HepG2 (cell line): ENCODE data around the gene SH3BGRL2. TPM values are rescaled to one million over a fixed set of nuclear protein-coding genes. Genes with fewer than 3 reads are reported as not detected.

ENCODE experiments used
- ADNP ChIP-seq: sonication (generic); formaldehyde crosslinking; IDR thresholded peaks from 2 replicates; pipeline ENCODE4 v1.4.0; 2020; ENCODE audit warnings: missing genetic modification reagents
- GTF2F1 ChIP-seq: fragments of 150-350 bp; IDR thresholded peaks from 2 replicates; pipeline ENCODE4 v1.6.1; 2014; ENCODE audit warnings: low read length
- GTF3A ChIP-seq: sonication (generic); formaldehyde crosslinking; conservative IDR thresholded peaks from 2 replicates; pipeline ENCODE4 v1.4.0; 2020; ENCODE audit warnings: mild to moderate bottlenecking, missing genetic modification reagents
- HMG20B ChIP-seq: conservative IDR thresholded peaks from 2 replicates; pipeline ENCODE4 v1.6.1; 2016; ENCODE audit warnings: missing genetic modification reagents, missing compliant biosample characterization
- IRF9 ChIP-seq: sonication (generic); formaldehyde crosslinking; IDR thresholded peaks from 2 replicates; pipeline ENCODE4 v1.8.0; 2022; ENCODE audit warnings: missing genetic modification reagents, mild to moderate bottlenecking, borderline replicate concordance
- MED1 ChIP-seq: sonication (generic); formaldehyde crosslinking; IDR thresholded peaks from 2 replicates; pipeline ENCODE4 v1.4.0; 2020; ENCODE audit warnings: missing genetic modification reagents
- NFIC ChIP-seq: IDR thresholded peaks from 2 replicates; pipeline ENCODE4 v1.6.1; 2012; ENCODE audit warnings: mild to moderate bottlenecking, low read length, inconsistent platforms
- NR2F1 ChIP-seq, 2 experiments: fragments of 450-650 bp in 1 of 2; formaldehyde crosslinking in 1 of 2; IDR thresholded peaks; 2 replicates each; pipeline versions ENCODE4 v1.5.0 to v1.6.1; 2016 to 2020; ENCODE audit warnings: mild to moderate bottlenecking in 1 of 2, missing compliant biosample characterization in 1 of 2, missing genetic modification reagents in 1 of 2, moderate library complexity in 1 of 2
- PLRG1 ChIP-seq: fragments of 450-650 bp; conservative IDR thresholded peaks from 2 replicates; pipeline ENCODE4 v1.6.1; 2016
- POLR2AphosphoS2 ChIP-seq: IDR thresholded peaks from 2 replicates; pipeline ENCODE4 v1.6.1; 2011; ENCODE audit warnings: low read depth, low read length, improper control_type of control experiment
- SMAD3 ChIP-seq: sonication (generic); formaldehyde crosslinking; IDR thresholded peaks from 2 replicates; pipeline ENCODE4 v1.4.0; 2020; ENCODE audit warnings: missing genetic modification reagents
- SOX6 ChIP-seq, 2 experiments: fragments of 450-650 bp in 1 of 2; sonication (generic) in 1 of 2; formaldehyde crosslinking in 1 of 2; IDR thresholded peaks; 2 replicates each; pipeline versions ENCODE4 v1.4.0 to v1.6.1; 2017 to 2020; ENCODE audit warnings: antibody characterized with exemption in 1 of 2, mild to moderate bottlenecking in 1 of 2, missing genetic modification reagents in 1 of 2
- THAP11 ChIP-seq: IDR thresholded peaks from 2 replicates; pipeline ENCODE4 v1.6.1; 2016; ENCODE audit warnings: missing biosample characterization, missing genetic modification reagents
- ZMYM2 ChIP-seq: sonication (generic); formaldehyde crosslinking; IDR thresholded peaks from 2 replicates; pipeline ENCODE4 v1.8.0; 2022; ENCODE audit warnings: mild to moderate bottlenecking, missing genetic modification reagents
- ZNF331 ChIP-seq: sonication (generic); formaldehyde crosslinking; IDR thresholded peaks from 2 replicates; pipeline ENCODE4 v1.4.0; 2020; ENCODE audit warnings: missing genetic modification reagents
- ZNF460 ChIP-seq: sonication (generic); formaldehyde crosslinking; IDR thresholded peaks from 2 replicates; pipeline ENCODE4 v1.5.1; 2020; ENCODE audit warnings: missing genetic modification reagents, mild to moderate bottlenecking, borderline replicate concordance
- ZNF674 ChIP-seq: sonication (generic); formaldehyde crosslinking; IDR thresholded peaks from 2 replicates; pipeline ENCODE4 v1.5.0; 2020; ENCODE audit warnings: low read depth, mild to moderate bottlenecking, missing genetic modification reagents
- ZNF761 ChIP-seq: sonication (generic); formaldehyde crosslinking; conservative IDR thresholded peaks from 2 replicates; pipeline ENCODE4 v1.4.0; 2020; ENCODE audit warnings: mild to moderate bottlenecking, missing genetic modification reagents
- ZSCAN9 ChIP-seq: IDR thresholded peaks from 2 replicates; pipeline ENCODE4 v1.6.1; 2016; ENCODE audit warnings: borderline replicate concordance
- ZZZ3 ChIP-seq: sonication (generic); formaldehyde crosslinking; IDR thresholded peaks from 2 replicates; pipeline ENCODE4 v1.4.0; 2020; ENCODE audit warnings: missing genetic modification reagents, mild to moderate bottlenecking, borderline replicate concordance
- polyA plus RNA-seq, 8 experiments: library from polyadenylated mRNA; depleted of rRNA in 3 of 8; stranded (reverse) in 7 of 8; unstranded in 1 of 8; fragments of >200 nt; fragmentation: Illumina TruSeq in 4 of 8; extraction: Trizol in 4 of 8; gene quantifications; 2 replicates each; pipeline versions ENCODE4 v1.2.1 to v1.2.3, GENCODE V29; 2011 to 2016; ENCODE audit warnings: low read depth in 4 of 8, missing spikeins in 1 of 8, mixed read lengths in 1 of 8; ENCODE audit not compliant: insufficient read depth in 1 of 8
- total RNA-seq, 5 experiments: library from RNA; depleted of rRNA; stranded (reverse); fragments of >200 nt; fragmentation: Illumina TruSeq; extraction: Trizol; gene quantifications; 2 replicates each; pipeline ENCODE4 v1.2.3, GENCODE V29; 2016; ENCODE audit warnings: low read depth in 1 of 5
- TF ChIP-seq, protein P1 (sequence below): sonication (generic); formaldehyde crosslinking; IDR thresholded peaks from 2 replicates; pipeline ENCODE4 v1.5.1; 2020; ENCODE audit warnings: mild to moderate bottlenecking, missing genetic modification reagents
- TF ChIP-seq, protein P2 (sequence below): sonication (generic); formaldehyde crosslinking; IDR thresholded peaks from 2 replicates; pipeline ENCODE4 v1.5.0; 2020; ENCODE audit warnings: missing genetic modification reagents
- TF ChIP-seq, protein P3 (sequence below): sonication (generic); formaldehyde crosslinking; IDR thresholded peaks from 2 replicates; pipeline ENCODE4 v1.4.0; 2020; ENCODE audit warnings: missing genetic modification reagents, low read depth, mild to moderate bottlenecking, borderline replicate concordance

The SH3BGRL2 gene
- total and polyA plus RNA-seq, 2 of the 13 experiments (the other 11 are each of a cell fraction or from before 2014, with no cell fraction given), result 10.9 to 28.8 TPM

DNA sequence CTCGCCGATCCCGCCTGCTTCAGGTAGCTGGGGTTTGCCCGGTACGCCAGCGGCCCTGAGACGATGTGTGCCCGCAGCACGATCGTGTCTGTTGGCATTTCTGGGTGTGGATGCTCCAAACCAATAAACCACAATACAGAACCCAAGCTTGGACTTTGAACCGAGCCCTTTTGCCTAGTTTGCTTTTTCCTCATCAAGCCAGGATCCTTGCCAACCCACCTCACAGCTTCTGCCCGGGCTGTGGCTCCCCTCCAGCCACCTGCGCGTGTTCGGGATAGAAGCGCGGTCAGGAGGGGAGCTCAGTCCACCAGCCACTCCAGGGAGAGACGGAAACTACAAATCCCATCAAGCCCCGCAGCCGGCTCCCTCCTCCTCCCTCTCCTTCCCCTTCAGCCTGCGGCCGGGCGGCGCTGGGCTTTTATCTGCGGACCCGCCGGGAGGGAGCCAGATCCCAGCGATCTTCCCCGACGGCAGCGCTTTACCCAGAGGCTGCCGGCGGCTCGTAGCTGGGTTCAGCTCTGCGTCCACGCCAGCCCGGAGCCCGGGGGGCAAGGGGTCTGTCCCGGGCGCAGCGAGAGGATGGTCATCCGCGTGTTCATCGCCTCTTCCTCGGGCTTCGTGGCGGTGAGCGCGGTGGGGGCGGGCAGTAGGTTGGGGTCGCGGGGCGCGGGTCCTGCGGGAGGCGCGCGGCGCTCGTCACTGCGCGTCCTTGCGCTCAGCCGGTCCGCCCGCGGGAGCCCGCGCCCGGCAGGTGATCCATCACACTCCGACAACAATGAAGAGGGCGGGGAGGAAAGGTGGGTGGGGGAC lies at the start of gene SH3BGRL2 (continued):
- TF ChIP-seq ZZZ3 (CRISPR knock-in tag) (0 out of 2 replicates have a peak, but pooled peaks have one; percentile 28), ZNF460 (peak; percentile 29; the same call in 1 of the 2 replicates), IRF9 (CRISPR knock-in tag) (peak; percentile 23; the same call in 1 of the 2 replicates), MED1 (peak; percentile 58), POLR2AphosphoS2 (no peak), NR2F1 (CRISPR knock-in tag; IDR thresholded peaks at IDR 0.05) (peak in 1 of 2 experiments; percentile 6; a peak in 1 of 4 replicates), SMAD3 (CRISPR knock-in tag) (0 out of 2 replicates have a peak, but pooled peaks have one; percentile 31), ZNF331 (peak; percentile 76), GTF2F1 (no peak), ZNF674 (CRISPR knock-in tag) (no peak), NFIC (0 out of 2 replicates have a peak, but pooled peaks have one; percentile 15), SOX6 (IDR thresholded peaks at IDR 0.05) (no peak), SOX6 (CRISPR knock-in tag; IDR thresholded peaks at IDR 0.05) (peak; percentile 62), PLRG1 (no peak), THAP11 (peak; percentile 99), ZNF761 (CRISPR knock-in tag) (peak; percentile 74; the same call in 1 of the 2 replicates), ZSCAN9 (peak; percentile 47; the same call in 1 of the 2 replicates), GTF3A (CRISPR knock-in tag) (0 out of 2 replicates have a peak, but pooled peaks have one; percentile 25), ADNP (CRISPR knock-in tag) (no peak), HMG20B (0 out of 2 replicates have a peak, but pooled peaks have one; percentile 7), ZMYM2 (CRISPR knock-in tag) (peak; percentile 68; the same call in 1 of the 2 replicates)
- TF ChIP-seq, protein P1, sequence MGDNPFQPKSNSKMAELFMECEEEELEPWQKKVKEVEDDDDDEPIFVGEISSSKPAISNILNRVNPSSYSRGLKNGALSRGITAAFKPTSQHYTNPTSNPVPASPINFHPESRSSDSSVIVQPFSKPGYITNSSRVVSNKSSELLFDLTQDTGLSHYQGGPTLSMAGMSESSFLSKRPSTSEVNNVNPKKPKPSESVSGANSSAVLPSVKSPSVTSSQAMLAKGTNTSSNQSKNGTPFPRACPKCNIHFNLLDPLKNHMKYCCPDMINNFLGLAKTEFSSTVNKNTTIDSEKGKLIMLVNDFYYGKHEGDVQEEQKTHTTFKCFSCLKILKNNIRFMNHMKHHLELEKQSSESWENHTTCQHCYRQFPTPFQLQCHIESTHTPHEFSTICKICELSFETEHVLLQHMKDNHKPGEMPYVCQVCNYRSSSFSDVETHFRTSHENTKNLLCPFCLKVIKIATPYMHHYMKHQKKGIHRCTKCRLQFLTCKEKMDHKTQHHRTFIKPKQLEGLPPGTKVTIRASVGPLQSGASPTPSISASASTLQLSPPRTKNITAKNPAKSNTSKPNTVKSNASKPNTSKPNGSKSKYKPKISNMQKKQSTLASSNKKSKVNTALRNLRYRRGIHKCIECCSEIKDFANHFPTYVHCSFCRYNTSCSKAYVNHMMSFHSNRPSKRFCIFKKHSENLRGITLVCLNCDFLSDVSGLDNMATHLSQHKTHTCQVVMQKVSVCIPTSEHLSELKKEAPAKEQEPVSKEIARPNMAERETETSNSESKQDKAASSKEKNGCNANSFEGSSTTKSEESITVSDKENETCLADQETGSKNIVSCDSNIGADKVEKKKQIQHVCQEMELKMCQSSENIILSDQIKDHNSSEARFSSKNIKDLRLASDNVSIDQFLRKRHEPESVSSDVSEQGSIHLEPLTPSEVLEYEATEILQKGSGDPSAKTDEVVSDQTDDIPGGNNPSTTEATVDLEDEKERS (CRISPR knock-in tag), result peak; percentile 66; the same call in 1 of the 2 replicates
- TF ChIP-seq, protein P2, sequence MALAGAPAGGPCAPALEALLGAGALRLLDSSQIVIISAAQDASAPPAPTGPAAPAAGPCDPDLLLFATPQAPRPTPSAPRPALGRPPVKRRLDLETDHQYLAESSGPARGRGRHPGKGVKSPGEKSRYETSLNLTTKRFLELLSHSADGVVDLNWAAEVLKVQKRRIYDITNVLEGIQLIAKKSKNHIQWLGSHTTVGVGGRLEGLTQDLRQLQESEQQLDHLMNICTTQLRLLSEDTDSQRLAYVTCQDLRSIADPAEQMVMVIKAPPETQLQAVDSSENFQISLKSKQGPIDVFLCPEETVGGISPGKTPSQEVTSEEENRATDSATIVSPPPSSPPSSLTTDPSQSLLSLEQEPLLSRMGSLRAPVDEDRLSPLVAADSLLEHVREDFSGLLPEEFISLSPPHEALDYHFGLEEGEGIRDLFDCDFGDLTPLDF (CRISPR knock-in tag), result no peak
- TF ChIP-seq, protein P3, sequence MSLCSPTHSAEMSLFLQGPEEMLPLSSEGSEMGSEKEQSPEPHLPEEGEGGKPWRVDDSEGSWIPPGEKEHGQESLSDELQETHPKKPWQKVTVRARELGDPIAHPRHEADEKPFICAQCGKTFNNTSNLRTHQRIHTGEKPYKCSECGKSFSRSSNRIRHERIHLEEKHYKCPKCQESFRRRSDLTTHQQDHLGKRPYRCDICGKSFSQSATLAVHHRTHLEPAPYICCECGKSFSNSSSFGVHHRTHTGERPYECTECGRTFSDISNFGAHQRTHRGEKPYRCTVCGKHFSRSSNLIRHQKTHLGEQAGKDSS (CRISPR knock-in tag), result peak; percentile 62; the same call in 1 of the 2 replicates
